GM19463 (cell line): Measurements from ENCODE around the gene MSI2.
"Not testable (repeated sequence)": the region's sequence is repeated elsewhere in the genome, so short reads cannot be mapped to it uniquely, and the experiment has no call there.

Experiments
- ATAC-seq: cut with Tn5 transposase; IDR thresholded peaks from one replicate; pipeline ENCODE4 v1.9.1; 2021; ENCODE audit warnings: mild to moderate bottlenecking, moderate library complexity; ENCODE audit not compliant: unreplicated experiment

The MSI2 gene

GRCh38 chr17:57490111-57490845, 234.0 kb downstream of the MSI2 start:
- no peak for ATAC-seq

DNA sequence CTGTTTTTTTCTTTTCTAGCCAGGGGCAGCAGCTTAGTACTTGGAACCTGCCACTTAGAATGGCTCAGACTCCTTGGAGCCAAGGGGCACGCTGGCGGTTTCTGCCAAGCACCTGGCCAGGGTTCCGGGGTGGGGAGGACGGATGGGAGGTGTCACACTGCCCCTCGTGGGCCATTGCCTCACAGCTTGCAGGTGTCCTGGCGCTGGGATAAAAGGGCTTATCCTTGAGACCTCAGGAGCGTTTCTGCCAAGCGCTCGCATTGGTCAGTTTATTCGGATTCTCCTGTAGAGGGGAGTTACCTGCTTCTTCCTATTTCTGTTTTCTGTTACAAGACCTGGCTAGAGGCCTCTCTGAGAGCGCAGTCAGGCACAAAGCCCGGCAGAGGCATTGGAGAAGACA, 234.6 kb downstream of the MSI2 start:
- no peak for ATAC-seq

DNA sequence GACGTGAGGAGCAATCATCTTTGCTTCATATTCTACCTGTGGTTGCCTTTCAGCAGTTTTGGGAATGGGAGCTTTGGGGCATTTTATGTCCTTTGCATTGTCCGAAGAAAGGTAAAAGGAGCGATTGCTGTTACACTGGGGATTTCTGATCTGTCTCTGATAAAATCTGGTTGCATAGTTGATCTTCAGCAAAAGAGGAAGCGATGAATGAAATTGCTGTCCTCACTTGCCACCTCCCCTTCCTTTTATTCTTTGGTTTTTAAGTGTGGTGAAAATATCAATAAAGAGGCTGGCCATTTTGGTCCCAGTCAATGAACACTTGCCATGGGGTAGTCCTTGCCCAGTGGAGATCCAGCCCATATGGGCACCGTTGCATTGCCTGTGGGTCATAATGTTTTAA, 236.8 kb downstream of the MSI2 start:
- ATAC-seq: no peak

DNA sequence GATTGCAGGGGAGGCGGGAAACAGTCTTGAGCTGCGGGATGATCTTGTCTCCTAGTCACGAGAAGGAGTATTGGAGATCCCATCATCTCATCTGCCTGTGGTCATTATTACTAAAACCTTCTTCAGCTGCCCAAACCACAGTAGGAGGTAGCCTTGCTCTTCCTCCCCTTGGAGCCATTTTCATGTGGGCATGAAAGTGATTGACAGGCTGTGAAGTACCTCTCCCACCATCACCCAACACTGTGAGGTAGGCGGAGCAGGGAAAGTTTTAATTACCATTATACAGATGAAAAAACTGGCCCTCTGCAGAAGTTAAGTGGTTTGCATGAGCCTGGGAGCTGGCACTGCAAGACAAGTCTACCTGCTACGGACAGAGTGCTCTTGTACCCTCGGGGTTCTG, 237.3 kb downstream of the MSI2 start:
- ATAC-seq: no peak

GRCh38 chr17:57494443-57494842, 238.1 kb downstream of the MSI2 start:
- no peak for ATAC-seq

DNA sequence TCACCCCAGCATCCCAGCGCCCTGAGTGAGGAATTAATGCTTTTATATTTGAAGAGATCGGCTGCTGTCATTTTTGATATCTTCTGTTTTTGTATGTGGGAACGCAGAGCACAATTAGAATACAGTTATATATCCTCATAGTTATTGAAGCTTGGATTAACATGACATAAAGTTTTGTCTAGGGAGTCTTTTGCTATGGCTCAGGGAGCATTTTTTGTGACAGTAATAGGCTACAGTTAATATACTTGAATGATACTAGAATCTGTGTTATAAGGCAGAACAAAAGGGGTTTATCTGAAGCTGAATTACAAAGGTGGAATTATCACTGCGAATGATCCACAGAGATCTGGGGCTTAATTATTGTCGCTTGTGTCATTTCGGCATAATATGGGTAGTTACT, 239.4 kb downstream of the MSI2 start:
- ATAC-seq: no peak

DNA sequence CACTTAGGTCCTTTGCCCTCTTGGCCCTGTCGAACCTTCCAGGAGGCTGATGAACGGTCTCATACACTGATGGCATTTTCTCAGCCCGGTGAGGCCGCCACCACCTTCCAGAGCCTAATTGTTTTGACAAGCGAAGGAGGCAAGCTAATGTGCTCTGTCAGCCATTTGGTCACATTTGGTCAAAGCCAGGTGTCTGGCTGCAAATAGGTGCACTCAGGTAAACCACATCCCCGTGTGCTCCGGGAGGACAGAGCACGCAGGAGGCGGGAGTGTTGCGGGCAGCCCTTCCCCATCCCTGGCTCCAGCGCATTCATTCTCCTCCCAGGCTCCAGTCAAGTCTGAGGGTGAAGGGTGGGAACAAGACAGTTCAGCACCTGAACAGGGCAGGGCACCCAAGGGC, 240.1 kb downstream of the MSI2 start:
- no peak for ATAC-seq

DNA sequence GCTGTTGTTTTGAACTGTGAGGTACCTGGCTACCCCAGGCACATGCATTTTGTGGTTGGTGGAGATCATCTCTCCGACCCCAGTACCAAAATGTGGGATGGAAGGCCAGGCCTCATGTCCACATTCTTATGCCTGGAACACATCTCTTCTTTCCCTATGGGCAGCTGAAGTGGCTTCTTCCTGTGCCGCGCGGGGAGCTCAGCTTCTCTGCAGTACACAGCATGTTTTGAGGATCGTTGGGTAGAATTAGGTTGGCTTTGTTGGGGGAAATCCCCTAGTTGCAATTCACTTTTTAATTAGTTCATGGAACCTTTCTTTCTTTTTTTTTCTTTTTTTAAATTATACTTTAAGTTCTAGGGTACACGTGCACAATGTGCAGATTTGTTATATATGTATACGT, 242.1 kb downstream of the MSI2 start:
- ATAC-seq: no peak

GRCh38 chr17:57499221-57499620, 242.9 kb downstream of the MSI2 start:
- not testable (repeated sequence) for ATAC-seq

DNA sequence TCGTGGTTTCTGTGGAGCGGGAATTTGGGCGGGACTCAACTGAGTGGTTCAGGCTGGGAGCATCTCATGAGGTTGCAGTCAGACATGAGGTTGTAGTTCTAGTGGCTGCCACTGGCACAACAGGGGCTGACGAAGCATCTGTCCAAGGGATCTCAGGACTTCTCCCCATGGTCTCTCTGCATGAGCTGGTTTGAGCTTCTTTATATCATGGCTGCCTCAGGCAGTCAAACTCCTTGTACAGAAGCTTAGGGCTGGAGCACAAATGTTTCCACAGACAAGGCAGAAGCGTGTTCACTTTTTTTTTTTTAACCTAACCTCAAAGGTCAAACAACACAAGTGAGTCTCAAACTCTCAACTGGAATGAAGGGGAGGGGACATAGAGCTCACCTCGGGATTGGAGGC, 243.3 kb downstream of the MSI2 start:
- ATAC-seq: no peak

DNA sequence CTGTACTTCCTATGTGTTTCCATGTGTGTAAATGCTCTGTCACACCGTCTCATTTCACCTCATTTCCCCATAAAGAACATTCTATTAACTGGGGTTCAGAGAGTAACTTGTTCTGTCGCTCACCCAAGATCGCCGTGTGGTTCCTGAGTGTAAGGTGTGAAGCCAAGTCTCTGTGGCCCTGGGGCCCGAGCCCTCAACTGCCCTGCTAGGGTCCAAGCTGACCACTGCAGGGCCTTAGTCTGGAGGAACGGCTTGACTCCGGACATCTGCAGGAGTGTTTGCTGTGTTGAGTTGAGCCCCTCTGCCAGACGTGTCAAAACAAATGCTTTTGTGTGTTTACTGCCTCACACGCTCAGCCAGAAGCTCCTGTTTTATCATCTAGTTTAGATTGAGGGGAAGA, 244.7 kb downstream of the MSI2 start:
- no peak for ATAC-seq

DNA sequence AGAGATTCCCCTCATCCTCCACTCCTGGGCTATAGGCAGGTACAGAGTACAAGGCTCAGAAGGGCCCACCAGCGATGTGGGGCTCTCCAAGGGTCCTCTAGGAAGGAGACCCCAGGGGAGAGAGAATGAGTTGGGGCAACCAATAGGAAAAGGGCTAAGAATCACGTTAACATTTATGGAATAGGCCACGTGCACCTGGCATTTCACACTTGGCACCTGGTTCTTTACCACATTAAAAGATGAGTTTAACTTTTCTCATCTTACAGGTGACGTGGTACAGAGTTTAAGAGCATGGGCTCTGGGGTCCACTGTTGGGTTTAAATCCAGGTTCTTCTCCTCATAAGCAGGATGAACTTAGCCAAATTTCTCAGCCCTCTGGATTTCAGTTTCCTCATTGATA, 245.7 kb downstream of the MSI2 start:
- no peak for ATAC-seq

DNA sequence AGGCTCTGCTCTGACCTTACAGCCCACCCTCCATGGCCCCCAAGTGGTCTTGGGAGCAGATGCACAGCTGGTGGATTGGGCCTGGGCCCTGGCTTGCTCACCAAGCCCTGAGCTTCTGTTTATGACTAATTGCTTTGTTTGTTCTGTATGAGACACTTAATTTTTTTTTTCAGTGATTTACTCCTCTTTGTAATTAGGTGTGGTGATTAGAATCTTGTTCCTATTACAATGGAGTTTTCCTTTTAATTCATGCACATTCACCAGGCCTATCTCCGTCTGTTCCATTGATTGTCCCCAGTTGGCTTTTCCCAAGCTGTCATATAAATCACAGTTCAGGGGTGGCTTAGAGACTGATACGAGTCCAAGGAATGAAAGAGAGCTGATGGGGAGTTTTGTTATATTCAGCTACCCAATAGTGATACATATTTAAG, 246.5 kb downstream of the MSI2 start:
- no peak for ATAC-seq

DNA sequence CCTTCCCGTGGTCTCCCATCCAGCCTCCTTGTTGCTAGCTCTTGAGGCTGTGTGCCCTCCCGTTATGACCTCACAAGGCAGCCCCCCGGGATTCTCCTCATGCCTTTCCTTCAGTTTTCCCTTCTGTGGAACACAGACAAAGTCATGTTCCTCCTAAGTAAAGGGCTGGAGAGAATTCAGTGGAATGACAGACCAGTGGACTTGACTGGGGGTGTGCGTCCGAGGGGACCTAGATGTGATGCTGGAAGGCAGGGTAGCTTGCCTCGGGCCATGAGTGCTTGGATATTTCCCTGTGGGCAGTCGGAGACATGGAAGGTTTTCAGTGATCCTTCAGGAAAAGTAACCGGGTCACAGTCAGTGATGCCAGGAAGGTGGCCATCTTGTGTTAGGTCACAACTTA, 247.9 kb downstream of the MSI2 start:
- ATAC-seq: no peak

DNA sequence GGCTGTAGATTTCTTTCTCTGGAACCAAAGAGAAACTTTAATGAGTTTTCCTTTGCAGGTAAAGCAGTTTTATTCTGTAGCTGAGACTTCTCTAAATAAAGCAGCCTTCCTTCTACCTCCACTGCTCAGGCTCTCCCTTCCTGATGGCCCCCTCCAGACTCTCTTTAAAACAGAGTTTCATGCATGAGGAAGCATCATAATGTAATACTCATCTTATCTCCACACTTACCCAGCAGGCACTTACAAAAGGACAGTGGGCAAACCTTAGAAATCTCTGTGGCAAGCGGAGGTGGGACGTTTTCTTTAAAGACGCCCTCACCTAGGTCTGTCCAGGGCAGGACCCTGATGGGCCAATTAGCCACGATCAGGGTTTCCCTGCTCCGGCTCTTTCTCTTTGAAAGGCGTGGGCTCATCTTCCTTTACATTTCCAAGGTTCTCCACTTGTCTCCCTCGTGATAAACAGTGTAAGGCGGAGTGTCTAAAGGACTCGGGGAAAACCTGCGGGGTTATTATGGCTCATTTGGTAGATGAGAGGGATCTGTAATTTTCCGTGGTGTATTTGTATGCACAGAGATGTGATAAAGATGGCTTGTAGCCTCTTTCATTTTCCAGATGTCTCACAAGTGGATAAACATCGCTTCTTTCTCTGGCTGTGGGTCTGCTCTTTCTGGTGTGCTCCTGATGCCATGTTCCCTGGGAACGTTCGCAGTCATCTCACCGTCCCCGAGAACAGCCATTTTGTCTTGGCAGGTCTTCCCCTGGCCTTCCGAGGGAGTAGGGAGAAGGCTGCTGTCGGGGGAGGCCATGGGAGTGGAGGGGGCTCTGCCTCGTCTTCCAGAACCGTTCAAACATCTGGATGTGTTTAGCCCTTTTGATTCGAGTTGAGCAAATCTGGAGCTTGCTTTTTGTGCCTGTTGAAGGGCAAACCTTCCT, 249.8 kb downstream of the MSI2 start:
- no peak for ATAC-seq

GRCh38 chr17:57506774-57507127, 250.4 kb downstream of the MSI2 start:
- no peak for ATAC-seq

DNA sequence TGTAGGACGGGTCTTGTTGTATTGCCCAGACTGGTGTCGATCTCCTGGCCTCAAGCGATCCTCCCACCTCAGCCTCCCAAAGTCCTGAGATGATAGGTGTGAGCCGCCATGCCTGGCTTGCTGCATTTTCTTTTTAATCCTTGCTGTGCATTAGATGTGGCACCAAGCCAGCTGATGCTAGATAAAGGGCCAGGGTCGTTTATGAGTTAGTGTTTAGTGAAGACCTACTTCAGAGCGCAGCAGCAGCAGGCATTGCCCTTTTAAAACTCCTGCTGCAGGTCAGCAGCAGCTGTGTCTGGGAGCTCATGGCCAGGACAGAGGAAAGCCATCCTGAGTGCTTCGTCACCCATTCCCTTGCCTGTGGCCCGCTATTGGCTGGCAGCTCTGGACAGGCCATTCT, 251.5 kb downstream of the MSI2 start:
- no peak for ATAC-seq

- ATAC-seq: no peak
These were observed 252.3 kb downstream of the MSI2 start for GRCh38 chr17:57508671-57509070.

GRCh38 chr17:57511475-57512123, 255.3 kb downstream of the MSI2 start:
- no peak for ATAC-seq

- ATAC-seq: no peak
These were observed 255.9 kb downstream of the MSI2 start for GRCh38 chr17:57512258-57512657.

- no peak for ATAC-seq
These were observed 256.4 kb downstream of the MSI2 start for GRCh38 chr17:57512691-57513090.

DNA sequence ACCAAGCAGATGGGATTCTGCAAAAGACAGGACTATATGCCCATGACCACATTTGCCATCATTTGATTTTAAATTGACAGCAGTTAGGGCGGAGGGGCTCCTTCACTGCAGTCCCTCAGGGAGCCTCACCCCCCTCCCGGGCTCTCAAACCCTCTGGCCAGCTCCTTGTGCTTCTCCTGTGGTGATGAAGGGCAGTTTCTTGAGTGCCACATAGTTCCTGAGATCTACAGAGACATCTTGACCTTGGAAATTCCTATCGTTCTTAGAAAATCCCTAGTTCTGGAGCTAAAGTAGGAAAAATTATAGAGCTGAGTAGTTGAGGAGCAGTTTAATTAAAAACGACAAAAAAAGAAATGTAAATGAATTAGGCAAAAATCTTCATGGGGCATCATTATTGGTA, 257.2 kb downstream of the MSI2 start:
- ATAC-seq: no peak
